Stimulated activated CD4-positive, alpha-beta T cell treated with anti-CD3 and anti-CD28 coated beads, Interleukin-2, amount 100 ng/mL, for 48 hours (primary cell): ENCODE measurements around the gene CALHM3.

ENCODE experiments used
- DNase-seq, 2 donors: peaks; one replicate each; pipeline ENCODE4 v3.0.0-alpha.2; 2020

Gene CALHM3

DNA sequence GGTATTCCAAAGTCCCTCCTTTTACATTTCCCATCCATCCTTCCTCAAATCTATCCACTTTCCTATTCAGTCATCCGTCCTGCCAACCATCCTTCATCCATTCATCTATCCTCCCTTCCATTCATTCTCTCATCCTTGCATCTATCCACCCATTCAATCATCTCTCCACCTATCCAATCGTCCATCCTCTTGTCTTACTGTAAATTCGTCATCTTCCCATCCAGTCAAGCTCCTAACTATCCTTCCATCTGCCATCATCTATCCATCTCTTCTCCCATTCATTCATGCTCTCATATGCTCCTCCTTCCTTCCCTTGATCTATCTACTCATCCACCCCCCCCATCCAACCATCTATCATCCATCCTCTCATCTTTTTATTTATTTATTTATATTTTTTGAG, 5.0 kb downstream of the CALHM3 start:
- DNase-seq, result no peak

- no peak for DNase-seq
Observed at GRCh38 chr10:103473261-103473671, 5.8 kb downstream of the CALHM3 start.

- DNase-seq, result no peak
Observed at GRCh38 chr10:103472005-103472404, 7.0 kb downstream of the CALHM3 start.

DNA sequence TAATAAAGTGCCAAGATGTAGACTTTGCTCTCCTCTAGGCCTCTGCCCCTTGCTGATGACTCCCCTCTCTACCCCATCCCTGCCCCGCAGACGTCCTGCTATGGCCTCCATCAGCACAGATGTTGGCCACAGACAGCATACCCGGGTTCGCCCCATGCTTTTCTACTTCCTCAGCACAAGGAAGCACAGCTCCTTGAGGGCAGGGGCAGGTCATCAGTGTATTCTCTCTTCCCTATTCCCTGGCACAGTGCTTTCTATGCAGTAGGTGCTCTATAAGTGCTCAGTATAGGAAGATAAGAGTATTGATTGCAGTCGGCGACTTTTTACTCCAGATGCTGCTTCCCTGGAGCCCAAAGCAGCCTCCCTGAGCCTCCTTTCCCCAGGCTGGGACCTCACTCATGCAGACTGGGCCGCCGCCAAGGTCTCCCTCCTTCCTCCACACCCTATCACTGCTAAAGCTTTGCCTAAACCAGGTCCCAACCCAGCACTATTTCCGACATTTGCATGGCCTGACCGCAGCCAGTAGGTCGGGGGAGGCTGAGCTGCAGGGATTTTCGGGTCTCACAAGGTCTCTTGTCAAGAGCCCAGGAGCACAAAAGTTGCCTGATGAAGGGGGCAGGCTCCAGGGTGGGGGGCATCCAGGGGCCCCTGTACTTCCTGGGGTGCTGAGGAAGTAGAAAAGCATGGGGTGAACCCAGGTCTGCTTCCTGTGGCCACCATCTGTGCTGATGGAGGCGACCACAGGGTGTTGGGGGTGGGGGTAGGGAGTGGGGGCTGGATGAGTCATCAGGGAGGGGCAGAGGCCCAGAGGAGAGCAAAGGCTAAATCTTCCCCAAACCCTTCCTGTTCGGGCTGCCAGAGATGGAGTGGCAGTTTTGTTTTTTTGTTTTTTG, 8.0 kb downstream of the CALHM3 start:
- peak; percentile 37 to 46 for DNase-seq

DNA sequence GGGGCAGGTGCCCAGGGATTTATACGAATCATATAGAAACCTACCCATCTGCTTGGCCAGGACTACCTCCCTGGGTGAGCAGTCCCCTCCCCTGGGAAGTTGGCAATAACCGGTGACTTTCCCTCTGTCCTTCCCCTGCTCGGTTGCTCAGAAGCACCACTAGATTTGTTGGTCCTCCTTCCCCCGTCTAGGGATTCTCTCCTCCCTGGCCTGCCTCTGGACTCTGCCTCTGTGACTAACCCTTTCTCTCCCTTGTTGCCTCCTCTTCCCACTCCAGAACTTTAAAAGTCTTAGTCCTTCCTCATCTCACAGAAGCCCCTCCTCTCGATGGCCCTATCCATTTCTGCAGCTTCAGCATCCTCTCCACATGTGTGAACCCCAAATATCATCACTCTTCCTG, 9.8 kb downstream of the CALHM3 start:
- no peak for DNase-seq

DNA sequence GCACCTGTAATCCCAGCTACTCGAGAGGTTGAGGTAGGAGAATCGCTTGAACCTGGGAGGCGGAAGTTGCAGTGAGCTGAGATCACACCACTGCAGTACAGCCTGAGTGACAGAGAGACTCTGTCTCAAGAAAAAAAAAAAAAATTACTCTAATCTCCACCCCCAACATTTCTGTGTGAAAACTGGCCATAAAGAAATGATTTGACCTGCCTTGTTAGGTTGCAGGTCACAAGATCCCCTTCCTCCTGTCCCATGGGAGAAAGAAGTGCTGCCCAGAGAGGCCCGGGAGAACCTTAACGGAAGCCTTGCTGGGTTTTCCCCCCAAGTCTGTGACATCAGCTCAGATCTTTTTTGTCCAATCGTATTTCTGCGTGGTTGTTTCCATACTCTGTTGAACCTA, 11.6 kb downstream of the CALHM3 start:
- no peak for DNase-seq

GRCh38 chr10:103466734-103467133, 12.3 kb downstream of the CALHM3 start:
- no peak for DNase-seq

DNA sequence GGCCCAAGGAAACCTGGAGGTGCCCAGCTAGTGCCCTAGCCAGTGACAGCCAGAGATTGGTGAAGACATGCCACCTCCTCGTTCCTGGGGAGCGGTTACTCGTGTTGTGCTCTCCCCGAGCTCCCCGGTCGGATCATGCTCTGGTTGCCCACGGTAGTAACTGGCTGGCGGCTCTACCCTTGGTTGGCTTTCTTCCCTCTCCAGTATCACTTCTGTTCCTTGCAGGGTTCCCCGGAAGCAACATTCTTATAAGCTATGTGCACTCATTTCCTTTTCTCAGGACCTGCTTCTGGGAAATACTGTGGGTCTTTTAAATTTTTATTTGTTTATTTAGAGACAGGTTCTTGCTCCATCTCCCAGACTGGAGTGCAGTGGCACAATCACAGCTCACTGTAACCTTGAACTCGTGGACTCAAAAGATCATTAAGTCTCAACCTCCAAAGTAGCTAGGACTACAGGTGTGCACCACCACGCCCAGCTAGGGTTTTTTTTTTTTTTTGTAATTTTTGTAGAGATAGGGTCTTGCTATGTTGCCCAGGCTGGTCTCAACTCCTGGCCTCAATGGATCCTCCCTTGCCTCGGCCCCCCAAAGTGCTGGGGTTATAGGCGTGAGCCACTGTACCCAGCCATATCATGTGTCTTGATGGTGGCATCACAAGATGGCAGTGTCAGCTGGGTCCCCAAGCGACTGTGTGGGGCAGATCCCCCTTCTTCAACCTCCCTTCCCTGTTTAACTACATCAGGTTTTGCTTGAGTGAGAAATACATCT, 13.4 kb downstream of the CALHM3 start:
- DNase-seq, result no peak

DNA sequence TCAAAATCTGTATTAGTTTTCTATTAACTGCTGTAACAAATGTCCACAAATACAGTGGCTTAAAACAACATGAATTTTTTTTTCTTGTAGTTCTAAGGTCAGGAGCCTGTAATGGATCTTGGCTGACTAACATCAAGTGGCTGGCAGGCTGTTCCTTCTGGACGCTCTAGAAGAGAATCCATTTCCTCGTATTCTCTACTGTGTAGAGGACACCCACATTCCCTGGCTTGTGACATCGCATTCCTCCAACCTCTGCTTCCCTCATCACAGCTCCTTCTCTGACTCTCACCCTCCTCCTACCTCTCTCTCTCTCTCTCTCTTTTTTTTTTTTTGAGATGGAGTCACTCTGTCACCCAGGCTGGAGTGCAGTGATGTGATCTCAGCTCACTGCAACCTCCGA, 15.5 kb downstream of the CALHM3 start:
- no peak for DNase-seq

DNA sequence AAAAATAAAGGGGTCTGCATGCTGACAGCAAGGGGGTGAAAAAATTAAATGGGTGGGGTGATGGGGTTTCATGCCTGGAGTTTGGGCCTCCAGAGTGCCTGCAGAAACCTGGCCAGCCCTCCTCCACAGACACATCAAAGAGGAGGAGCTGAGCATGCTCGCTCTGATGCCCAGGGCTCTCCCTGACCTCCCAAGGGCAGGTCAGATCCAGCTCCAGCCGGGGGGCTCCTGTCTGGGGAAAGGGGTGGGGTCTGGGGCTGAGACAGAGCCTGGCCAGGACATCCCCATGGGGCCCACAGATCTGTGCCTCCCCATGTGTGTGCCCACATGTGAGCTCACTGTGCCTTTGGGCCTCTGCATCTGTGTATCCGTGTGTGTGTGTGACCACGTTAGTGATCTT, 19.4 kb downstream of the CALHM3 start:
- no peak for DNase-seq

GRCh38 chr10:103458720-103459119, 20.3 kb downstream of the CALHM3 start, which contains the start of gene CALHM1:
Gene CALHM1 (minus strand): TSS chr10:103458900. CDS start chr10:103458751, 149 bp downstream.
- DNase-seq, result no peak

DNA sequence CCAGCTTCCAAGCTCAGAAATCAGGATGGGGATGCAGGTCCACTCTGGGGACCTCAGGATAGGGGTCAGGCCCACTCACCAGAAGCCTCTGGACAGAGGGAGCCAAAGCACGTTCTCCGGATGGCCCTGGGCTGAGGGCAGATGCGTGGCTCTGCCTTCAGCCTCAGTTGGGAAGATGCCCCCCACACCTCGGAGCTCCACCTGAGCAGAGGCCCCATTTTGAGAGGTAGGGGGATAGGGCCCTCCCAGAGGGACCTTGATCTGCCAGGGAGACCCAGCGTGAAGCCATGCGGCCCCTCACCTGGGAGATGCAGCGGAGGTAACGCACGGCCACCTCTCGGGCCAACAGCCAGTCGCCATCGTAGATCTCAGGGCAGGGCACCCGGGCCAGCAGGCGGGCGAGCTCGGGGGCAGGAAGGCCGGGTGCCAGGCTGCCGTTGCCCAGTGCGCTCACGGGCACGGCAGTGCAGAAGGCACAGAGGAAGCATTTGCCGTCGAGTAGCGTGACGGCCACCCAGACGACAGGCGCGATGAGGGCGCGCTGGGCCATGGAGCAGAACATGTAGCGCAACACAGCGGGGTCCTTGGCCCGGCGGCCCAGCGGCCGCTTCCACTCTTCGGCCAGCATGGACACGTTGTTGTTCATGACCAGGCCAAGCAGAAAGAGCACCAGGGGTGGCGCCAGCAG, 21.0 kb downstream of the CALHM3 start:
- no peak for DNase-seq

DNA sequence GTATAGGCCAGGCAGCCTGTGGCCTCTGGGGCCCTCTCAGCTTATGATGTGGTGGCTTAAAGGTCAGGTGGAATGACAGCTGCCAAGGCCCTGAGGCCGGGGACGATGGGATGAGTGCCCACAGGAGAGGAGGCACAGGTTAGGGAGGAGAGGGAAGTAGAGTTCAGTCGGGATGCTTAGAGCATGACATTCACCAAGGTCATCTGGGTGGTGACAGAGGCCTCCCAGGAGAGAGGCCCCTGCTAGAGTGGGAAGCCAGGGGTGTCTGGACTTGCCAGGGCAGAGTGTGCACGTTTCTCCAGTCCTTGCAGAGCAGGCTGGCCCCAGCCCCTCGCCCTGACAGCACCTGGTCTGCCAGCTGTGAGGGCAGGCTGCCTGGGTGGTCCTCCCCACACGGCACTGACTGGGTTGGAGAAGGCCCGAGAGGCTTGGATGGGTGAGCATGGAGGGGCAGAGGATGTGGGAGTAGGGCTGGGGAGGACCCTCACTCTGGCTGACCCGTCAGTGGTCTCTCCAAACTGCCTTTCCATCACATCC, 21.8 kb downstream of the CALHM3 start:
- DNase-seq, result no peak

GRCh38 chr10:103456074-103456660, 22.9 kb downstream of the CALHM3 start:
- DNase-seq, result no peak

DNA sequence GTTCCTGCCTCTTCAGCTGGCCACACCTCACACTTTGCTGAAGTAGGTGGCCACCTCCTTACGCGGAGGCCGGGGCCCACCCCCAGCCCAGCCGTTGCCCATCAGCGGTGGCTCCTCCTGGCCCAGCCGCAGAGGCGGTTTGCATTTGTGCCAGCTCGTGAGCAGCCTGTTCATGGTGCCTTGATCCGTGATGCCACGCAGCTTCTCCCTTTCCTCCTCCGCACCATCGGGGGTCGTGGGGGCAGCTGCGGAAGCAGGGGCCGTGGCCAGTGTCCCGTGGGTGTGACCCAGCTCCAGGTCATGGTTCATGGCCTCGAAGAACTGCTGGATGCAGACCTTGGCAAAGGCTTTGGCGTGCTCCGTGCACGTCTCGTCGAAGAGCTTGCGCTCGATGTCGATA, 23.8 kb downstream of the CALHM3 start:
- no peak for DNase-seq

GRCh38 chr10:103454026-103454425, 25.0 kb downstream of the CALHM3 start:
- DNase-seq, result no peak

DNA sequence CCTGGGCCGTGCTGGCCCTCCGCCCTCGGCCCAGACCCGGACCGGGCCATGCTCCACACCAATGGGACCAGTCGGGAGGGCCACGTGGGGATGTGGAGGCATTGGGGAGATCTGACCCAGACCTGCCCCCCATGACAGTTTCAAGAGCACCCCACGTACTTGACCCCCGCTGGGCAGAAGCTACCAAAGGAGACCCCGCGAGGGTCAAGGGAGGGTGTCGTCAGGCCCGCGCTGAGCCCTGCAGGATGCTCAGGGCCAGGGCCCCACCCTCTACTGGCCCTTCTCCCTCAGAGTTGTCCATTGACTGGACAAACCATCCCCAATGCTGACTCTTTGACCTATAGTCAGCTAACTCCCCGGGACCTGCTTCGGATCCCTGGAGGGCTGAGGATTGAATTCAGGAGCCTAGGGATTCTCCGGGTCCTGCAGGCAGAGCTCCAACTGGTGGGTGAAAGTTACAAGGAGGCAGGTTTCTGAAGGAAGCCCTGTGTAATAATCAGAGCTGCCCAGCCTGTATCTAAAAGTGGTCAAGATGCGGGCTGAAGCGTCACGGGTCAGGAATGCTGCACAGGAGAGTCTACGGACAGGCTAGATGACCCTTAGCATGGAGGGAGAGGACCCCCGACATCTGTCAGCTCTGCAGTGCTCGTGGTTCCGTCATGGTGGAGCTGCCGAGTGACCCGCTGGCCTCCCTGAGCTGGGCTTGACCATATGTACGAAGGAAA, 26.4 kb downstream of the CALHM3 start:
- DNase-seq, result no peak

GRCh38 chr10:103451831-103452505, 27.1 kb downstream of the CALHM3 start, which contains the start of gene CALHM2:
Gene CALHM2 (minus strand): TSS chr10:103452370. CDS start chr10:103449941, 2,429 bp downstream.
- peak; percentile 56 to 60 for DNase-seq

- peak; percentile 18 to 37 for DNase-seq
Observed at GRCh38 chr10:103451091-103451813, 27.8 kb downstream of the CALHM3 start.

DNA sequence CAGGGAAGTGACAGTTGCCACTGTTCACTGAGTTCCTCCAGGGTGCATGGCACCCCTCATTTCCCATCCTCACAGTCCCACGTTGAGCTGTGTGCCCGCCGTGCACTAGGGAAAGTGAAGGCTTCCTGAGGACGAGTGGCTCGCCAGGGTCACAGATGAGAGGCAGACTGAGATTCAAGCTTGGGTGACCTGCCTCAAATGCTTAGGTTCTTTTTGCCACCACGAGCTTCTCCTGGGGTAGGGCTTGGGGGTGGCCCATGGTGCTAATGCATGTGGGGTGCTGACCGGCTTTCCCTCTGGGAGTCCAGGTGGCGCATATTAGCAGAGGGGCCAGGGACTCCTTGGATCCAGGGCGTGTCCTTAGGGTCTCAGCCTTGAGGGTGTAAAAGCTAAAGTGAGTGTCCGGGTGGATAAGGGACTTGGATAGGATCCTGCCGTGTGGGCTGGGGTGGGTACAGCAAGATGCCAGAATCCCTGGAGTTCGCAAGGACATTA, 28.8 kb downstream of the CALHM3 start:
- DNase-seq, result no peak
